ENCODE data around the gene CPN2. TPM values are rescaled to one million over a fixed set of nuclear protein-coding genes. Genes with fewer than 3 reads are reported as not detected.

Gene CPN2
- total and polyA plus RNA-seq, 2 of the 8 experiments (the other 6 are each of a cell fraction or from before 2014, with no cell fraction given) = 0.03 TPM; not detected in 1

- Histone ChIP-seq H4K8ac (ENCODE audit: extremely low read depth, insufficient read depth, low read length) (no peak overlapping the region; the same call in 1 of the 2 replicates), H4K20me1 (replicated peaks in 1 of 2; ENCODE audit: control insufficient read depth in 1 of 2, insufficient read depth in 2 of 2, low read length in 2 of 2) (no peaks in the 10 kb centered on the region), H3K79me1 (ENCODE audit: low read depth, low read length) (no peaks in the 10 kb centered on the region), H2BK120ac (replicated peaks; ENCODE audit: low read depth, low read length) (no peak overlapping the region), H4K91ac (replicated peaks; ENCODE audit: insufficient read length, low read length) (no peak overlapping the region), H3K18ac (ENCODE audit: extremely low read depth, low read length) (no peak overlapping the region), H3K27ac (ENCODE audit: low read depth, low read length) (no peak overlapping the region), H3K23ac (ENCODE audit: insufficient read length) (no peak overlapping the region), H2BK12ac (ENCODE audit: low read depth, low read length) (no peak overlapping the region), H2BK20ac (ENCODE audit: low read length) (no peak overlapping the region), H3K23me2 (ENCODE audit: low read depth, low read length) (no peaks in the 10 kb centered on the region), H3K4ac (replicated peaks; ENCODE audit: insufficient read length, low read depth, low read length) (no peak overlapping the region), H2AFZ (ENCODE audit: low read length) (no peak overlapping the region), H3K14ac (ENCODE audit: insufficient read length) (no peak overlapping the region), H3K79me2 (ENCODE audit: control insufficient read depth in 1 of 2, insufficient read depth in 2 of 2, low read length in 2 of 2) (no peaks in the 10 kb centered on the region), H2AK5ac (ENCODE audit: low read depth, low read length) (no peak overlapping the region), H3K56ac (replicated peaks; ENCODE audit: insufficient read length, low read depth, low read length) (no peak overlapping the region), H3K4me2 (ENCODE audit: insufficient read depth in 1 of 2, low read depth in 2 of 2, low read length in 2 of 2) (no peak overlapping the region), H3K36me3 (ENCODE audit: control insufficient read depth in 2 of 4, insufficient read depth in 4 of 4, low read length in 3 of 4) (no peaks in the 10 kb centered on the region), H3K4me1 (replicated peaks in 1 of 4; ENCODE audit: control insufficient read depth in 3 of 4, insufficient read depth in 4 of 4, low read length in 3 of 4) (peaks cover 0 to 18% (median 9%) of the 10 kb centered on the region in 4 experiments; a peak in 6 of 7 replicates), H2BK5ac (ENCODE audit: low read depth, low read length) (no peak overlapping the region), H2BK15ac (ENCODE audit: low read length) (no peak overlapping the region), H3K27me3 (replicated peaks in 1 of 4; ENCODE audit: control insufficient read depth in 3 of 4, extremely low read depth in 1 of 4, insufficient read depth in 3 of 4, low read length in 3 of 4) (no peaks in the 10 kb centered on the region), H3K4me3 (ENCODE audit: extremely low read depth in 1 of 4, insufficient read depth in 2 of 4, low read depth in 3 of 4, low read length in 4 of 4) (no peak overlapping the region), H3K9ac (replicated peaks in 1 of 4; ENCODE audit: extremely low read depth in 1 of 4, low read depth in 3 of 4, low read length in 3 of 4) (no peak overlapping the region), H4K5ac (ENCODE audit: insufficient read length, low read depth, low read length) (no peak overlapping the region), H3K9me3 (ENCODE audit: insufficient read depth in 2 of 2, low read depth in 1 of 2, low read length in 1 of 2) (no peaks in the 10 kb centered on the region)
- CTCF ChIA-PET (ENCODE audit: partially characterized antibody) = interaction anchor here (0.7 to 3.8 kb wide), 4 partner anchors 10 to 46 kb away, joined by 3 to 15 read pairs (median 8); partner anchors contain the start of gene LRRC15
- POLR2A ChIA-PET (ENCODE audit: partially characterized antibody) = interaction anchor here (1.1 kb wide), 1 partner anchor 17 kb away, joined by 3 read pairs; no protein-coding TSS in a partner anchor
- TF ChIP-seq SUZ12 (IDR thresholded peaks at IDR 0.05; ENCODE audit: low read length) = no peak
- no peak for TF ChIP-seq HDAC2 (IDR thresholded peaks at IDR 0.05; ENCODE audit: borderline replicate concordance in 1 of 2, low read depth in 2 of 2, low read length in 2 of 2)
- no peak for TF ChIP-seq NANOG (IDR thresholded peaks at IDR 0.05; ENCODE audit: insufficient read depth, low read depth, low read length, poor library complexity, severe bottlenecking)
- 83% methylated on average over 7 of the region's 7 CpGs; no CpG with 5 or more reads in 1 of the 2 experiments for WGBS, 2 experiments (ENCODE audit: extremely low coverage in 1 of 2, insufficient coverage in 1 of 2, insufficient read length in 1 of 2, insufficient replicate concordance in 2 of 2, low coverage in 1 of 2, low lambda C conversion rate in 2 of 2, missing lambda C conversion rate in 1 of 2)
- no peak for DNase-seq (ENCODE audit: low read depth in 1 of 2, low spot score in 2 of 2)
- FAIRE-seq = no peak
Measured at GRCh38 chr3:194380326-194380725, 29.2 kb upstream of the CPN2 start.

Data from H1 (cell line).